Body of pancreas (tissue), 4 donors: ENCODE measurements around the gene TTC7B. TPM values are rescaled to one million over a fixed set of nuclear protein-coding genes. Genes with fewer than 3 reads are reported as not detected.

ENCODE experiments used
- ATAC-seq: fragments of 150-250 bp; one replicate; pipeline ENCODE4 v1.9.1; 2016
- DNase-seq, 4 donors: peaks; one replicate each; pipeline ENCODE4 v3.0.0-alpha.2; 2019
- H3K27ac ChIP-seq, 4 donors: fragments of 200-600 bp; sonication (generic); 1 replicate in 3 of 4; 2 replicates in 1 of 4; pipeline versions ENCODE4 v1.5.1 to v1.6.1; 2016 to 2019; ENCODE audit warnings: mild to moderate bottlenecking in 1 of 4, mixed read lengths in 1 of 4, moderate library complexity in 1 of 4
- H3K27me3 ChIP-seq, 2 donors: fragments of 200-600 bp; sonication (generic); one replicate each; pipeline ENCODE4 v1.6.0; 2016; ENCODE audit warnings: mild to moderate bottlenecking in 1 of 2
- H3K36me3 ChIP-seq, 2 donors: fragments of 200-600 bp; sonication (generic); replicated peaks in 1 of 2; 2 replicates each; pipeline ENCODE4 v1.5.1; 2016; ENCODE audit warnings: low read depth in 2 of 2; ENCODE audit not compliant: insufficient read depth in 1 of 2
- H3K4me1 ChIP-seq: fragments of 200-600 bp; sonication (generic); one replicate; pipeline ENCODE4 v1.6.0; 2016
- H3K4me3 ChIP-seq, 2 donors: fragments of 200-600 bp; sonication (generic); 1 replicate in 1 of 2; 2 replicates in 1 of 2; pipeline ENCODE4 v1.5.1; 2016 to 2019
- H3K9me3 ChIP-seq, 3 donors: fragments of 200-600 bp; sonication (generic); 1 replicate in 2 of 3; 2 replicates in 1 of 3; pipeline ENCODE4 v1.5.1; 2016
- CTCF ChIP-seq, 7 experiments: fragments of 450-650 bp in 4 of 7; fragments of 200-600 bp in 3 of 7; sonication (generic) in 3 of 7; IDR thresholded peaks; one replicate each; pipeline ENCODE4 v1.5.1; 2016 to 2019; ENCODE audit warnings: antibody characterized with exemption in 7 of 7
- POLR2A ChIP-seq, 3 donors: fragments of 450-650 bp; IDR thresholded peaks; one replicate each; pipeline ENCODE4 v1.6.1; 2016; ENCODE audit warnings: antibody characterized with exemption in 3 of 3, mild to moderate bottlenecking in 2 of 3
- WGBS, 2 donors: methylation state at CpG; one replicate each; pipeline ENCODE4 v1.1.5; 2017; 5-methylcytosine and 5-hydroxymethylcytosine counted together
- intact Hi-C: fragments of 100-400 bp; cut with DNase I; formaldehyde crosslinking; loops from one replicate; pipeline ENCODE4 v1.15.1; 2023
- total RNA-seq, 2 donors: library from RNA; depleted of rRNA; stranded (reverse); fragments of >200 nt; gene quantifications; one replicate each; pipeline ENCODE4 v1.1.0, GENCODE V29; 2016

The TTC7B gene
- total RNA-seq, 2 donors from 2014 or later = 15.3 to 44.2 TPM

DNA sequence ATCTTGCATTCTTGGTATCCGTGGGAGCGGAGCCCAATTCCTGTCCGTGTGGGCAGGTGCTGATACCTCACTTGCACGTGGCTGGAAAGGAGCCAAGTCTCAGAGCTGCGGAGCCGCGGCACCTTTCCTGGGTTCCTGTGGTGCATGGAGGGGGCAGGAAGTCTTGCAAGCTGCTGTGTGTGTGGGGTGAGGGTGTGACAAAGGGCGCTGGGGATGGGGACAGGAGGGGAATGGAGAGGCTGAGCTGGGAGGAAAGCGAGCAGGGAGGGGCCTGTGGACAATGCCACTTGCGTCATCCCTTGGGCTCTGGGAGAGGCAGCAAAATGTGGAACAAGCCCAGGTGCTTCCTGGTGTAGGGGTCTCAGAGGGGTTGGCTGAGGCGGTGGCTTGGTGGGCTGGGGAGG lies 332.7 kb downstream of the TTC7B start:
- peak; percentile 33 to 67 (median 54) for DNase-seq
- intact Hi-C loops = no loop called here
- ATAC-seq = peak; percentile 38

DNA sequence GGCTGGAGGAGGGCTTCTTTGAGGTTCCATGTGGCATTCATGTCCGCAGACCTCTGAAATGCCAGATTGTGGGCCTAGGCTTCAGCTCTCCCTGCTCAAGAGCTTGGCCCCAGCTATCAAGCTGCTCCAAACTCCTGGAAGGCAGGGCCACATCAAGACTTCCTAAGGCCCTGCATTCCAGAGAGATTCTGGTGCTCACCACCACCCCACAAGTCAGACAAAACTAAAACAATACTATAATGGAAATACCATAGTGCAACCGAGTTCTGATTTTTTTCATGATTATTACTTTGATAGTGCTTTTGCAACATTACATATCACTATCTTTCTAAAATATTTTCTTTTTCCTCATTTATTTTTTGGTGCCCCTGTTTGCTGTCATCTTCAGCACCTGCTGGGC lies 333.1 kb downstream of the TTC7B start:
- H3K27me3 ChIP-seq = no peaks in the 10 kb centered on the region
- peaks cover 6% of the 10 kb centered on the region for H3K4me1 ChIP-seq
- DNase-seq (no peak), ATAC-seq (no peak)
- TF ChIP-seq CTCF (IDR thresholded peaks at IDR 0.05) (no peak), POLR2A (IDR thresholded peaks at IDR 0.05) (no peak)
- intact Hi-C loops = no loop called here
- no peak overlapping the region for H3K4me3 ChIP-seq
- no peaks in the 10 kb centered on the region for H3K9me3 ChIP-seq
- no peaks in the 10 kb centered on the region for H3K36me3 ChIP-seq
- WGBS, 2 donors = 60 to 63% methylated on average over 2 of the region's 2 CpGs
- no peak overlapping the region for H3K27ac ChIP-seq

More for the DNA sequence above, 332.7 kb downstream of the TTC7B start:
- Histone ChIP-seq H3K4me3 (no peak overlapping the region), H3K27ac (no peak overlapping the region), H3K36me3 (no peaks in the 10 kb centered on the region), H3K4me1 (peaks cover 6% of the 10 kb centered on the region), H3K9me3 (no peaks in the 10 kb centered on the region), H3K27me3 (no peaks in the 10 kb centered on the region)
- no peak for TF ChIP-seq POLR2A (IDR thresholded peaks at IDR 0.05)
- TF ChIP-seq CTCF (IDR thresholded peaks at IDR 0.05) = no peak
- 10 to 13% methylated on average over 11 of the region's 11 CpGs for WGBS, 2 donors

GRCh38 chr14:90475298-90475697 lies 340.9 kb downstream of the TTC7B start:
- H3K4me1 ChIP-seq = no peaks in the 10 kb centered on the region
- H3K4me3 ChIP-seq = no peak overlapping the region
- no peaks in the 10 kb centered on the region for H3K27me3 ChIP-seq
- TF ChIP-seq CTCF (IDR thresholded peaks at IDR 0.05) (no peak), POLR2A (IDR thresholded peaks at IDR 0.05) (no peak)
- peaks cover 0 to 7% (median 0%) of the 10 kb centered on the region in 3 donors for H3K9me3 ChIP-seq
- no peak overlapping the region for H3K27ac ChIP-seq
- DNase-seq (no peak), ATAC-seq (no peak)
- H3K36me3 ChIP-seq = no peaks in the 10 kb centered on the region
- intact Hi-C loops = no loop called here
- 85 to 86% methylated on average over 3 of the region's 3 CpGs for WGBS, 2 donors

Other genes starting within 250 kb of the TTC7B start
- 1 to 10 TPM in 1 of 2 donors, under 1 TPM in 1; 0.66 to 2.9 TPM for gene RPS6KA5, start 244.2 kb upstream of the TTC7B start, total RNA-seq